Pancreas (tissue), 10 donors: ENCODE data around the gene KHNYN. TPM values are rescaled to one million over a fixed set of nuclear protein-coding genes. Genes with fewer than 3 reads are reported as not detected.

Experiments used
- ATAC-seq, 4 donors: fragments of 200-7000 bp; cut with Tn5 transposase; one replicate each; pipeline versions ENCODE4 v1.8.0 to v1.9.1; 2020; ENCODE audit warnings: mild to moderate bottlenecking in 4 of 4, moderate library complexity in 4 of 4
- DNase-seq, 6 donors: peaks; one replicate each; pipeline ENCODE4 v3.0.0-alpha.2; 2020
- FAIRE-seq: peaks from 2 replicates; lab custom pipeline; 2012; peaks lifted over from hg19 to GRCh38; lab: Jason Lieb, UNC
- H3K27ac ChIP-seq, 4 donors: fragments of 200-600 bp; sonication (generic); 1 replicate in 3 of 4; 2 replicates in 1 of 4; pipeline versions ENCODE4 v1.5.0 to v1.8.0; 2020
- H3K27me3 ChIP-seq, 4 donors: fragments of 200-600 bp; one replicate each; pipeline ENCODE4 v1.8.0; 2021
- H3K36me3 ChIP-seq, 3 donors: fragments of 200-600 bp; sonication (generic) in 1 of 3; one replicate each; pipeline versions ENCODE4 v1.5.0 to v1.8.0; 2020 to 2021
- H3K4me1 ChIP-seq, 3 donors: fragments of 200-600 bp; one replicate each; pipeline ENCODE4 v1.8.0; 2021
- H3K4me3 ChIP-seq, 4 donors: fragments of 200-600 bp; sonication (generic) in 2 of 4; one replicate each; pipeline versions ENCODE4 v1.5.0 to v1.8.0; 2020 to 2021
- H3K9me3 ChIP-seq, 4 donors: fragments of 200-600 bp; one replicate each; pipeline ENCODE4 v1.8.0; 2021
- WGBS, 2 donors: extraction: QIAGEN DNeasy Blood & Tissue Kit; methylation state at CpG; one replicate each; pipeline ENCODE4 v1.1.7; 2013; 5-methylcytosine and 5-hydroxymethylcytosine counted together
- intact Hi-C, 3 donors: fragments of 100-400 bp; cut with DNase I; formaldehyde crosslinking; loops; one replicate each; pipeline versions ENCODE4 v1.11.1 to v1.14.2; 2022
- polyA plus RNA-seq, 2 donors: library from polyadenylated mRNA; stranded (reverse); fragments of 200-250 nt; gene quantifications; one replicate each; pipeline ENCODE4 v1.2.3, GENCODE V29; 2013
- total RNA-seq, 6 donors: library from RNA; stranded (reverse); fragmentation: NEBNext Ultra II Directional in 4 of 6; extraction: Animal tissue kit (Norgen Biotek cat#: 25700) in 4 of 6; gene quantifications; one replicate each; pipeline versions ENCODE4 v1.2.1 to v1.2.4, GENCODE V29; 2021 to 2023
- TF ChIP-seq, protein P1 (sequence below), 4 donors: fragments of 200-600 bp; sonication (generic) in 3 of 4; IDR thresholded peaks; one replicate each; pipeline versions ENCODE4 v1.5.0 to v1.8.0; 2021; ENCODE audit warnings: antibody characterized with exemption in 4 of 4
- donor health status: healthy with polysubstance abuse.
- donor health status: DM: no; HTN: no; CAD: no; lungs with moderate emphysema.
- donor health status: DM: no; HTN: no; CAD: no.
- donor health status: control.
- donor health status: control.
- donor health status: Bipolar disorder and iron deficiency.
- donor health status: DM: yes; HTN: yes; CAD: no.
- donor health status: DM: no; HTN: no; CAD: no.
- donor health status: DM: no; HTN: no; CAD: no.
- donor health status: DM: yes; HTN: yes; CAD: no.

KHNYN gene
- total and polyA plus RNA-seq, 8 donors = 21.8 to 42.9 (median 26.8) TPM

DNA sequence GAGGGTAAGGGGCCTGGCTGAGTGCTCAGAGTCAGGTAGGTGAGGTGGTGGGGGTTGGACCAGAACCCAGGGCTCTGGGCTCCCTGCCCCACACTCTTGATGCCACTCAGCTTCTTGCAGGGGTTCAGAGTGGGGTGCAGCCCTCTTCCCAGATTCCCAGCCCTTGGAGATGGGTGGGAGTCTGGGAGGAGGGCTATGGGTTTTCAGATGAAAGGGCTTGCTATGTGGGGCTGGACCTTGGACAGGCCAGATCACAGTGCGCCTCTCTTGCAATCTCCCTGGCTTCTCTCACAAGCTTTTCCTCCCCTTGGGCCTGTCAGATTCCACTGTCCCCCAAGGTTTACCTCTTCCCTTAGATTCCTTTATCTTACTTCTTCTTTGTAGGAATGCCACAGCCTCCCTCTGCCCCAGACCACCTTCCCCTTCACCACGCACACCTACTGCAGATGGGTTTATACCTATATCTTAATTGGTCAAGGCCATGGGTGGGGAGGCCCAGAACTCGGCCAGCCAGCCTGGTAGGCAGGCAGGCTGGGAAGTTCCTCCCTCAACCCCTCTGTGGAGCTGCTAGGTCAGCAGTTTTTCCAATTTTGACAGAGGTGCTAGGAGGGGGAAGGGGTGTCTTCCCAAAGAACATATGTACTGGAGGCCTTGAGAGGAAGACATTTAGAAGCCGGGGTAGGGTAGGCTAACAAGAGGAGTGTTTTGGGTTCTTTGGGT is 29.6 kb upstream of the KHNYN start:
- intact Hi-C loops = no loop called here
- ATAC-seq (peak in 2 of 4 donors; percentile 5 to 12), FAIRE-seq (no peak), DNase-seq (no peak)
- no peaks in the 10 kb centered on the region for H3K27me3 ChIP-seq
- TF ChIP-seq, protein P1, sequence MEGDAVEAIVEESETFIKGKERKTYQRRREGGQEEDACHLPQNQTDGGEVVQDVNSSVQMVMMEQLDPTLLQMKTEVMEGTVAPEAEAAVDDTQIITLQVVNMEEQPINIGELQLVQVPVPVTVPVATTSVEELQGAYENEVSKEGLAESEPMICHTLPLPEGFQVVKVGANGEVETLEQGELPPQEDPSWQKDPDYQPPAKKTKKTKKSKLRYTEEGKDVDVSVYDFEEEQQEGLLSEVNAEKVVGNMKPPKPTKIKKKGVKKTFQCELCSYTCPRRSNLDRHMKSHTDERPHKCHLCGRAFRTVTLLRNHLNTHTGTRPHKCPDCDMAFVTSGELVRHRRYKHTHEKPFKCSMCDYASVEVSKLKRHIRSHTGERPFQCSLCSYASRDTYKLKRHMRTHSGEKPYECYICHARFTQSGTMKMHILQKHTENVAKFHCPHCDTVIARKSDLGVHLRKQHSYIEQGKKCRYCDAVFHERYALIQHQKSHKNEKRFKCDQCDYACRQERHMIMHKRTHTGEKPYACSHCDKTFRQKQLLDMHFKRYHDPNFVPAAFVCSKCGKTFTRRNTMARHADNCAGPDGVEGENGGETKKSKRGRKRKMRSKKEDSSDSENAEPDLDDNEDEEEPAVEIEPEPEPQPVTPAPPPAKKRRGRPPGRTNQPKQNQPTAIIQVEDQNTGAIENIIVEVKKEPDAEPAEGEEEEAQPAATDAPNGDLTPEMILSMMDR (IDR thresholded peaks at IDR 0.05) = no peak
- peaks cover 0 to 21% (median 13%) of the 10 kb centered on the region in 3 donors for H3K4me1 ChIP-seq
- 35 to 43% methylated on average over 4 of the region's 4 CpGs for WGBS, 2 donors
- peak overlapping the region in 2 of 4 donors; percentile 63 to 80 for H3K4me3 ChIP-seq
- no peaks in the 10 kb centered on the region for H3K9me3 ChIP-seq
- no peaks in the 10 kb centered on the region for H3K36me3 ChIP-seq
- H3K27ac ChIP-seq = no peak overlapping the region

DNA sequence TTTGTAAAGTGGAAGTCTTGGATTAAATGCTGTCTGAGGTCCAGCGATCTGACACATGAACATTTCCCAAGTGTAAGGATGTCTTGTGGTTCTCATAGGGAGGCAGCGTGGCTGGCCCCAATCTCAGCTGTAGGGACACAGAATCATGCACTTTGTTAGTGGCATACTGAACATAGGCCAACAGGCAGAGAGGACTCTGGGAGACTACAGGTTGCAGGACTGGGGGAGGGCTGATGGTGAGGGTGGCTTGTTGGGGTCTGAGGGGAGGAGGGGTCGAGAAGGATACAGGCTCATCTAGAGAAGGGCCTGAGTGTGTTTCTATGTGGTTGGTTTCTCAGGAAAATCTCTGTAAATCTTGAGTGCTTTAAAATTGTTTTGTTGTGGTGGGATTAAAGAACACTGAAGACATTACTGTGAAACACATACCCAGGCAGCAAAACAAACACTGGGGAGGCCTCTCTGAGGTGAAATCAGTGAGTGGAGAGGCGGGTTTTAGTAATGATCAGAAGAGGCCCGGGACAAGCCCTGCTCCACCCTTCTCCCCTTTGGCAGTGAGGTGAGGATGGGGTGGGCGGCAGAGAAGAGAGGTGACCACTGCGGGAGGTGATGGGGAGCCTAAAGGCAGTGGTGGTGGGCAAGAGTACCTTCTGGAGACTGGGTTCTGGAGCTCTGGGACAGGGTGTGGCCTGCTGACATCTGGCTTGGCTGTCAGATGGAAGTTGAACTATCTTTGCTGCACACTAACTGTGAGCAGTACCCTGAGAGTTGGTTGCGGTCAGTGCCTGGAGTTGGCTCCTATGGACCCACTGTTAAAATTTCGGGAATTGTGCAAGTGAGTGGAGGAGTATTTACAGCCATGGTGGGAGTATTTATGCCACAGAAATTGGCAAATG is 27.7 kb upstream of the KHNYN start:
- ATAC-seq = no peak
- DNase-seq = no peak
- H3K4me1 ChIP-seq = peaks cover 0 to 21% (median 13%) of the 10 kb centered on the region in 3 donors
- no peak overlapping the region for H3K27ac ChIP-seq
- no peak overlapping the region for H3K4me3 ChIP-seq
- WGBS, 2 donors = 54 to 63% methylated on average over 9 of the region's 9 CpGs
- intact Hi-C loops = no loop called here
- TF ChIP-seq, protein P1 (IDR thresholded peaks at IDR 0.05) = no peak
- H3K9me3 ChIP-seq = no peaks in the 10 kb centered on the region
- FAIRE-seq = no peak
- H3K27me3 ChIP-seq = no peaks in the 10 kb centered on the region
- no peaks in the 10 kb centered on the region for H3K36me3 ChIP-seq

DNA sequence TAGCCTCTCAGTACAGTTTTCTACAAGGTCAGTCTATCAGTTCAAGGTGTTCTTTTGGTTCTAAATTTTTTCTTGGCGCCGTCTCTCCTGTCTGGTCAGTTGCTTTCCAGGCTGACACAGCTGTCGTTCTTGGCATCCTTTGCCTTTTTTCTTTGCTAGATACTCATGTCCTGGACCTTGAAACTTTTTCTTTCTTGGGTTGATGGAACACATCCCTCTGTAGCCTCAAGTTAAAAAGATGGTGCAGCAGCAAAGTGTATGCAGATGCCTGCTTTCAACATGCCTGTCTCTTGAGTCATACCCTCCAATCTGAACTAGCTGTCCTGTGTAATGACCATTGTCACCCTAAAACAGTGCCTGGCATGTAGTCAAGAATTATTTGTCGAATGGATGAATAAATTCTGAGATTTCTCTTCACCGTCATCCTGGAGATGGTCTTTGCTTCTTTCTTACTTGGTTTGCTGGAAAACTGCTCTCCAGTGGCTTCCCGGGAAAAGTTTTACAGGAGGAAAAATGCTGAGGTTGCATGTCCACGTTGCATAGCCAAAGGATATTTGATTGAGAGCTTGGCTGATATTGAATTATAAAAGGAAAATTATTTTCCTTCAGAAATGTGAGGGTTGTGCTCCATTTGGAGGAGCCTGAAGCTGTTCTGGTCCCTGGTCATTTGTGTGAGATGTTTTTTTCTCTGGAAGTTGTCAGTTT is 26.3 kb upstream of the KHNYN start:
- H3K4me1 ChIP-seq = peaks cover 0 to 21% (median 13%) of the 10 kb centered on the region in 3 donors

DNA sequence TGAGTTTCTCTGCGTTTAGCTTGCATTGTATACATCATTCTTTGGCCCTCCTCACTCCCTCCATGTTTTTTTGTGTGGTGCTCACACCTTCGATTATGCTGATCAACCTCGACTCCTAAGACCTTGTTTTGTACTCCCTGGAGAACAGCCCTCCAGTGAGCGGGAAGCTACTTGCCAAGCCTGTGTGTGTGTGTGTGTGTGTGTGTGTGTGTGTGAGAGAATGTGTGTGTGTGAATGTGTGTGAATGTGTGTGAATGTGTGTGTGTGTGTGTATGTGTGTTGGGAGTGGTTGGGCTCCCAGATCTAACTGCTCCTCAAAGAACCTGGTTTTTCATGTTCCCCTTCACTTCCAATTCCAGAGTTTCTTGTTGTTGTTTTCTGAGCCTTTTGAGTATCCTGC is 24.9 kb upstream of the KHNYN start:
- peaks cover 0 to 18% (median 13%) of the 10 kb centered on the region in 3 donors for H3K4me1 ChIP-seq
- no peak for ATAC-seq
- intact Hi-C loops = no loop called here
- TF ChIP-seq, protein P1 (IDR thresholded peaks at IDR 0.05) = no peak
- peaks cover 0 to 7% (median 0%) of the 10 kb centered on the region in 3 donors for H3K36me3 ChIP-seq
- H3K9me3 ChIP-seq = no peaks in the 10 kb centered on the region
- no peak for DNase-seq
- no peak for FAIRE-seq
- WGBS, 2 donors = 77 to 82% methylated on average over 4 of the region's 4 CpGs
- no peaks in the 10 kb centered on the region for H3K27me3 ChIP-seq
- no peak overlapping the region for H3K4me3 ChIP-seq
- H3K27ac ChIP-seq = no peak overlapping the region

More for the DNA sequence above, 26.3 kb upstream of the KHNYN start:
- Histone ChIP-seq H3K27me3 (no peaks in the 10 kb centered on the region), H3K36me3 (peaks cover 0 to 1% (median 0%) of the 10 kb centered on the region in 3 donors), H3K4me3 (no peak overlapping the region), H3K27ac (no peak overlapping the region), H3K9me3 (no peaks in the 10 kb centered on the region)
- ATAC-seq (peak in 2 of 4 donors; percentile 11 to 17), DNase-seq (no peak), FAIRE-seq (no peak)
- WGBS, 2 donors = 36 to 44% methylated on average over 7 of the region's 7 CpGs
- TF ChIP-seq, protein P1 (IDR thresholded peaks at IDR 0.05) = no peak
- intact Hi-C loops = no loop called here
